Measurements from ENCODE around the gene IL1RAPL2. TPM values are rescaled to one million over a fixed set of nuclear protein-coding genes. Genes with fewer than 3 reads are reported as not detected.

The IL1RAPL2 gene
- total and polyA plus RNA-seq, 2 of the 4 experiments (the other 2 are of a cell fraction): 0.03 TPM; not detected in 1

- H4K5ac ChIP-seq (ENCODE audit: low read depth, low read length): no peak overlapping the region
- no peaks in the 10 kb centered on the region for H3K36me3 ChIP-seq (ENCODE audit: control insufficient read depth, insufficient read depth, low read length)
- H4K91ac ChIP-seq (ENCODE audit: insufficient read depth, low read depth, low read length): no peak overlapping the region
- H2AK5ac ChIP-seq (ENCODE audit: low read depth, low read length): no peak overlapping the region
- H3K4me2 ChIP-seq (ENCODE audit: low read depth, low read length): no peak overlapping the region
- H4K8ac ChIP-seq (ENCODE audit: low read depth in 2 of 2, low read length in 2 of 2): no peak overlapping the region
- H4K20me1 ChIP-seq (ENCODE audit: insufficient read depth, low read length): no peaks in the 10 kb centered on the region
- BruUV-seq (replicated peaks): no TSS peak
- no peaks in the 10 kb centered on the region for H3K9me3 ChIP-seq (ENCODE audit: control insufficient read depth, insufficient read depth, low read length)
- H3K9ac ChIP-seq (ENCODE audit: low read depth, low read length): no peak overlapping the region
- dilution Hi-C loops (cut with HindIII; ENCODE audit: low sequenced_read_pairs, unreplicated experiment): no loop called here
- no peak overlapping the region for H2BK120ac ChIP-seq (ENCODE audit: low read depth, low read length)
- intact Hi-C loops (cut with micrococcal nuclease): no loop called here
- peaks cover 5% of the 10 kb centered on the region for H3K27me3 ChIP-seq (ENCODE audit: control insufficient read depth, insufficient read depth, low read length)
- no peak overlapping the region for H3K4me3 ChIP-seq (ENCODE audit: insufficient read depth, low read depth, low read length)
- no peak overlapping the region for H3K23ac ChIP-seq (ENCODE audit: low read depth, low read length)
- no peak overlapping the region for H3K4ac ChIP-seq (ENCODE audit: low read depth, low read length)
- H2AK9ac ChIP-seq (replicated peaks; ENCODE audit: low read depth, low read length, poor library complexity): no peak overlapping the region
- POLR2A ChIA-PET (ENCODE audit: unreplicated experiment): no interaction called here
- no peak overlapping the region for H2BK15ac ChIP-seq (ENCODE audit: low read depth, low read length)
- ATAC-seq (ENCODE audit: low read depth) (no peak), DNase-seq (no peak)
- no peak overlapping the region for H3K56ac ChIP-seq (ENCODE audit: extremely low read depth, insufficient read depth, low read length)
- in situ Hi-C loops (cut with MboI; ENCODE audit: low sequenced_read_pairs): no loop called here
- WGBS, 2 experiments (ENCODE audit: extremely low coverage in 2 of 2, insufficient read length in 1 of 2): 80% methylated on average over 1 of the region's 2 CpGs; no CpG with 5 or more reads in 1 of the 2 experiments
- no peak overlapping the region for H3K14ac ChIP-seq (replicated peaks; ENCODE audit: low read depth, low read length)
- H3K9me1 ChIP-seq (ENCODE audit: insufficient read depth, low read length): no peaks in the 10 kb centered on the region
- TF ChIP-seq BHLHE40 (IDR thresholded peaks at IDR 0.05; ENCODE audit: low read depth, low read length): no peak
- TF ChIP-seq MAZ (IDR thresholded peaks at IDR 0.05; ENCODE audit: borderline replicate concordance, low read depth, low read length): no peak
- no peak for TF ChIP-seq RCOR1 (IDR thresholded peaks at IDR 0.05; ENCODE audit: insufficient replicate concordance, low read length)
- TF ChIP-seq MXI1 (IDR thresholded peaks at IDR 0.05; ENCODE audit: borderline replicate concordance, low read depth, low read length): no peak
- no peak for TF ChIP-seq SMC3 (IDR thresholded peaks at IDR 0.05; ENCODE audit: low read depth, low read length)
- TF ChIP-seq POLR2A (IDR thresholded peaks at IDR 0.05; ENCODE audit: low read depth, low read length): no peak
- TF ChIP-seq CHD1 (IDR thresholded peaks at IDR 0.05; ENCODE audit: low read depth, low read length): no peak
- no peak for TF ChIP-seq CTCF (conservative IDR thresholded peaks at IDR 0.05; ENCODE audit: low read depth, low read length)
- no peak for TF ChIP-seq NFE2L2 (IDR thresholded peaks at IDR 0.05; ENCODE audit: low read depth, low read length)
- CTCF ChIA-PET: no interaction called here
- no peak overlapping the region for H3K27ac ChIP-seq (ENCODE audit: insufficient read depth, low read length)
- no peak overlapping the region for H2BK5ac ChIP-seq (ENCODE audit: low read depth, low read length, poor library complexity, severe bottlenecking)
- H3K18ac ChIP-seq (ENCODE audit: low read depth, low read length): no peak overlapping the region
- H2AFZ ChIP-seq (replicated peaks; ENCODE audit: low read length, poor library complexity): no peak overlapping the region
- no peaks in the 10 kb centered on the region for H3K79me1 ChIP-seq (ENCODE audit: low read depth in 1 of 2, low read length in 2 of 2)
- H2BK20ac ChIP-seq (ENCODE audit: low read depth, low read length): no peak overlapping the region
- H3K4me1 ChIP-seq (ENCODE audit: control insufficient read depth, insufficient read depth, low read length): no peaks in the 10 kb centered on the region
Measured at GRCh38 chrX:105816517-105816916, 1250.5 kb downstream of the IL1RAPL2 start.

Small RNA genes lying within 50 kb of the gene (microRNA-seq; reads per million reads assigned to microRNA genes)
- gene RNU6-207P (ENCODE audit: insufficient read depth, insufficient read length): not detected

Small RNA genes lying within 50 kb of the gene (small RNA-seq; reads per million reads assigned to genes)
- gene RNU6-207P: 0 to 1.8 (median 0) reads per million in 5 experiments
